A673 (cell line): ENCODE results near the gene PDLIM4. TPM values are rescaled to one million over a fixed set of nuclear protein-coding genes. Genes with fewer than 3 reads are reported as not detected.

Experiments
- BruUV-seq: library from RNA; stranded (reverse); fragments of 400-500 nt; replicated peaks from 2 replicates; lab custom pipeline; 2021; lab: Mats Ljungman, UMichigan
- CTCF ChIA-PET: fragments of 300-600 bp; sonication (Branson Sonifier 250); formaldehyde crosslinking; loops from one replicate; lab custom pipeline; 2022; ENCODE audit warnings: antibody characterized with exemption; lab: Charles Lee
- POLR2A ChIA-PET: fragments of 300-600 bp; sonication (Branson Sonifier 250); formaldehyde crosslinking; loops from one replicate; lab custom pipeline; 2022; ENCODE audit warnings: antibody characterized with exemption; ENCODE audit not compliant: low non-redundant PET; lab: Charles Lee
- DNase-seq: peaks from one replicate; pipeline ENCODE4 v3.0.0-alpha.2; 2015; ENCODE audit warnings: low spot score
- H3K27ac ChIP-seq: fragments of 200-600 bp; sonication (generic); 2 replicates; pipeline ENCODE4 v1.5.1; 2016; ENCODE audit warnings: mixed run types, low read depth, mild to moderate bottlenecking, mixed read lengths, antibody characterized with exemption, low read length; ENCODE audit not compliant: poor library complexity, severe bottlenecking
- H3K27me3 ChIP-seq: fragments of 200-600 bp; sonication (generic); replicated peaks from 2 replicates; pipeline ENCODE4 v1.6.1; 2017; ENCODE audit warnings: mixed run types, low read depth, mild to moderate bottlenecking, mixed read lengths, antibody characterized with exemption, low read length; ENCODE audit not compliant: insufficient read depth, poor library complexity
- H3K36me3 ChIP-seq: fragments of 200-600 bp; sonication (generic); 2 replicates; pipeline ENCODE4 v1.6.1; 2016; ENCODE audit warnings: mixed run types, mild to moderate bottlenecking, mixed read lengths, antibody characterized with exemption, low read length; ENCODE audit not compliant: insufficient read depth, poor library complexity, severe bottlenecking
- H3K4me1 ChIP-seq: fragments of 200-600 bp; sonication (generic); 2 replicates; pipeline ENCODE4 v1.6.1; 2017; ENCODE audit warnings: mixed run types, mild to moderate bottlenecking, mixed read lengths, antibody characterized with exemption, low read length; ENCODE audit not compliant: insufficient read depth, poor library complexity, severe bottlenecking
- H3K4me3 ChIP-seq: fragments of 200-600 bp; sonication (generic); 2 replicates; pipeline ENCODE4 v1.5.1; 2016; ENCODE audit warnings: low read depth, mixed run types, mild to moderate bottlenecking, mixed read lengths, low read length; ENCODE audit not compliant: poor library complexity, severe bottlenecking
- H3K9me3 ChIP-seq: fragments of 200-600 bp; sonication (generic); 2 replicates; pipeline ENCODE4 v1.6.1; 2016; ENCODE audit warnings: mixed run types, low read depth, mild to moderate bottlenecking, mixed read lengths, antibody characterized with exemption, low read length; ENCODE audit not compliant: poor library complexity, severe bottlenecking
- EZH2 ChIP-seq: fragments of 200-600 bp; sonication (generic); IDR thresholded peaks from 2 replicates; pipeline ENCODE4 v1.6.1; 2017; ENCODE audit warnings: borderline replicate concordance, low read depth, mild to moderate bottlenecking, mixed read lengths, antibody characterized with exemption, low read length; ENCODE audit not compliant: poor library complexity, severe bottlenecking
- intact Hi-C: fragments of 100-400 bp; cut with micrococcal nuclease; formaldehyde crosslinking; loops from one replicate; pipeline ENCODE4 v1.10.0; 2022; ENCODE audit not compliant: unreplicated experiment
- total RNA-seq: library from RNA; stranded (reverse); gene quantifications from 2 replicates; pipeline ENCODE4 v1.2.3, GENCODE V29; 2021
- TF ChIP-seq, protein P1 (sequence below): fragments of 300-800, 200-600 bp; sonication (generic); conservative IDR thresholded peaks from 2 replicates; pipeline ENCODE4 v1.5.1; 2017; ENCODE audit warnings: low read depth, mild to moderate bottlenecking, antibody characterized with exemption, low read length, moderate library complexity, mixed read lengths

The PDLIM4 gene
- total RNA-seq, 1 experiment from 2014 or later, result 6.0 TPM

DNA sequence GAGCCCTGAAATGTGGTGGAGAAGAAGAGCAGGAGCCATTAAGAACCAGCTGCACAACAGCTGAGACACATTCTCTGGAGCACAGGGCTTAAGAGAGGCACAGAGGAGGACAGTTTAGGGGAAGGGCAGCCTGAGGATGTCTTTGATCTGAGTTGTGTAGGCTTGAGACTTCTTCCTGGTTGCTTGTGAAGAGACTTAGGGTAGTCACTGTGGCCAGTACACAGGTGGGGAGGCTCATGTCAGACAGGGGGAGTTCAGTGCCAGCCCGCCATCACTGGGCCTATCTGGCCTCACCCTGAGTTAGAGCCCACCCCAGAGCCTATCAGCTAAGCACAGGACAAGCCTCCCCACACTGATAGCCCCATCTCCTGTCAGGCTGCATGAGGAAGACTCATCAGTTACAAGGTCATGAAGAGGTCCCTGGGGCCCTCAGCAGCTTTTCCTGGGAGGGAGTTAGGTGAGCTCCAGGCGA is 56.5 kb downstream of the PDLIM4 start:
- Histone ChIP-seq H3K4me3 (no peak overlapping the region), H3K27me3 (no peaks in the 10 kb centered on the region), H3K9me3 (no peaks in the 10 kb centered on the region), H3K36me3 (no peaks in the 10 kb centered on the region), H3K27ac (no peak overlapping the region), H3K4me1 (peaks cover 7% of the 10 kb centered on the region)
- CTCF ChIA-PET, result no interaction called here
- intact Hi-C loops, result no loop called here
- BruUV-seq, result no TSS peak
- TF ChIP-seq EZH2, result no peak
- TF ChIP-seq, protein P1, sequence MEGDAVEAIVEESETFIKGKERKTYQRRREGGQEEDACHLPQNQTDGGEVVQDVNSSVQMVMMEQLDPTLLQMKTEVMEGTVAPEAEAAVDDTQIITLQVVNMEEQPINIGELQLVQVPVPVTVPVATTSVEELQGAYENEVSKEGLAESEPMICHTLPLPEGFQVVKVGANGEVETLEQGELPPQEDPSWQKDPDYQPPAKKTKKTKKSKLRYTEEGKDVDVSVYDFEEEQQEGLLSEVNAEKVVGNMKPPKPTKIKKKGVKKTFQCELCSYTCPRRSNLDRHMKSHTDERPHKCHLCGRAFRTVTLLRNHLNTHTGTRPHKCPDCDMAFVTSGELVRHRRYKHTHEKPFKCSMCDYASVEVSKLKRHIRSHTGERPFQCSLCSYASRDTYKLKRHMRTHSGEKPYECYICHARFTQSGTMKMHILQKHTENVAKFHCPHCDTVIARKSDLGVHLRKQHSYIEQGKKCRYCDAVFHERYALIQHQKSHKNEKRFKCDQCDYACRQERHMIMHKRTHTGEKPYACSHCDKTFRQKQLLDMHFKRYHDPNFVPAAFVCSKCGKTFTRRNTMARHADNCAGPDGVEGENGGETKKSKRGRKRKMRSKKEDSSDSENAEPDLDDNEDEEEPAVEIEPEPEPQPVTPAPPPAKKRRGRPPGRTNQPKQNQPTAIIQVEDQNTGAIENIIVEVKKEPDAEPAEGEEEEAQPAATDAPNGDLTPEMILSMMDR, result no peak
- POLR2A ChIA-PET, result no interaction called here
- DNase-seq, result no peak

DNA sequence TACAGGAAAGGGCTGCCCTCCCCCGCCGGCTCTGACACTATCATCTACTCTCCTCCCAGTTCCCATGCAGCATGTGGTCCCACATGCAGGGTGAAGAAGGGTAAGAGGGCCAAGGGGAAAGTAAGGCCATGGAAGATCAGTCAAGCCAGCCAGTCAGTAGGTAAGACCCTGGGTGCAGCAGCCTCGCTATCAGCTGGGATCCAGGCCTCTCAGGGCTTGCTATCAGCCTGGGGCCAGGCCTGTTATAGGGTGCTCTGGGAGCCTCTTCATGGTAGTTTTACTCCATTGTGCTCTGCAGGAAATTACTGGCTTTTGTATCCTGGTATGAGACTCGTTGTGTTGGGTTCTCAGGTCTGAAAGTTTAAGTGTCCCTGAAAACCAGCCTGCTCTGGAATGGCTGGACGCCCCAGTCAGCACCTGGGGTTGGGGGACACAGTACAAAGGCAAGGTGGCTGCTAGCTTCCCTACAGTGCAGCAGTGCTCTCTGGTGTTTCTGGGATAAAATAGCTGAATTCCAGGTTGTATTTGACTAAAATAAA is 58.1 kb downstream of the PDLIM4 start:
- Histone ChIP-seq H3K4me3 (no peak overlapping the region), H3K9me3 (no peaks in the 10 kb centered on the region), H3K27ac (no peak overlapping the region), H3K27me3 (no peaks in the 10 kb centered on the region), H3K4me1 (peaks cover 7% of the 10 kb centered on the region), H3K36me3 (no peaks in the 10 kb centered on the region)
- ChIA-PET CTCF (interaction anchor here (1.0 kb wide), 1 partner anchor 77 kb away, joined by 6 read pairs; no protein-coding TSS in a partner anchor), POLR2A (interaction anchor here (0.6 kb wide), 1 partner anchor 17 kb away, joined by 15 read pairs; no protein-coding TSS in a partner anchor)
- BruUV-seq, result no TSS peak
- no peak for TF ChIP-seq EZH2
- TF ChIP-seq, protein P1, result no peak
- intact Hi-C loops, result no loop called here
- no peak for DNase-seq

DNA sequence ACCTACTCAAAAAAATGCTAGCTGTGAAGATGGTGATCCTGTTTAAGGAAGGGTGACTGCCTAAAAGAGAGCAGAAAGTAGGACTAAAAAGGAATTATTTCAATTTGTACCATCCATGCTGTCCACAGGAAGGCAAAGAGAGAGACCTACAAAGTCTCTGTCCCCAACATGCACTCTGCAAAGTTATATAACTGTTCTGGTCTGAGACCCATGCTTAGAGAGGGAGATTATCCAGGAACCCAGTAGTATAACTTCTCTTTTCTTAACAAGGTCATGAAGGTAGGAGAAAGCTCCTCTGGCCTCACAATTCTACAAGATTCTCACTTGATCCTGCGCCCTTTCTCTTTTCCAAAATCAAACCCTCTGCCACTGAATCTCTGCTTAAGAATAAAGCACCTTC is 62.5 kb downstream of the PDLIM4 start:
- no peak for DNase-seq
- Histone ChIP-seq H3K9me3 (no peaks in the 10 kb centered on the region), H3K27me3 (no peaks in the 10 kb centered on the region), H3K4me3 (no peak overlapping the region), H3K27ac (no peak overlapping the region), H3K36me3 (no peaks in the 10 kb centered on the region), H3K4me1 (peaks cover 7% of the 10 kb centered on the region)
- intact Hi-C loops, result no loop called here
- ChIA-PET CTCF (no interaction called here), POLR2A (no interaction called here)
- no peak for TF ChIP-seq EZH2
- TF ChIP-seq, protein P1, result no peak
- BruUV-seq, result no TSS peak
